ENCODE results near the gene ZNF592. TPM values are rescaled to one million over a fixed set of nuclear protein-coding genes. Genes with fewer than 3 reads are reported as not detected.

Gene ZNF592
- total and polyA plus RNA-seq, 12 donors: 8.2 to 26.9 (median 20.5) TPM

- Histone ChIP-seq H3K27ac (no peak overlapping the region), H3K9me3 (no peaks in the 10 kb centered on the region), H3K27me3 (no peaks in the 10 kb centered on the region), H3K4me1 (peaks cover 0 to 12% (median 0%) of the 10 kb centered on the region in 9 donors), H3K4me3 (no peak overlapping the region), H3K36me3 (peaks cover 9 to 100% (median 55%) of the 10 kb centered on the region in 9 donors)
- ATAC-seq (no peak), DNase-seq (no peak)
- no peak for TF ChIP-seq CTCF (IDR thresholded peaks at IDR 0.05)
- 85 to 88% methylated on average over 3 of the region's 3 CpGs for WGBS, 2 donors
- intact Hi-C loops (cut with DNase I): no loop called here
Observed at GRCh38 chr15:84795186-84795585, 46.8 kb downstream of the ZNF592 start.

GRCh38 chr15:84797212-84797611 lies 48.8 kb downstream of the ZNF592 start:
- WGBS, 2 donors: 95 to 96% methylated on average over 4 of the region's 4 CpGs
- H3K4me1 ChIP-seq: peaks cover 0 to 12% (median 0%) of the 10 kb centered on the region in 9 donors
- H3K36me3 ChIP-seq: peaks cover 9 to 100% (median 59%) of the 10 kb centered on the region in 9 donors
- intact Hi-C loops (cut with DNase I): no loop called here
- no peak for DNase-seq
- no peaks in the 10 kb centered on the region for H3K27me3 ChIP-seq
- TF ChIP-seq CTCF (IDR thresholded peaks at IDR 0.05): no peak
- no peaks in the 10 kb centered on the region for H3K9me3 ChIP-seq
- H3K27ac ChIP-seq: no peak overlapping the region
- no peak for ATAC-seq
- H3K4me3 ChIP-seq: no peak overlapping the region

- Histone ChIP-seq H3K9me3 (no peaks in the 10 kb centered on the region), H3K4me1 (peaks cover 0 to 12% (median 0%) of the 10 kb centered on the region in 9 donors), H3K27ac (no peak overlapping the region), H3K36me3 (peaks cover 9 to 100% (median 61%) of the 10 kb centered on the region in 9 donors), H3K4me3 (no peak overlapping the region), H3K27me3 (no peaks in the 10 kb centered on the region)
- intact Hi-C loops (cut with DNase I): no loop called here
- TF ChIP-seq CTCF (IDR thresholded peaks at IDR 0.05): no peak
- no peak for DNase-seq
- WGBS, 2 donors: 92 to 95% methylated on average over 3 of the region's 3 CpGs
- ATAC-seq: peak in 2 of 8 donors; percentile 16 to 49
Observed at GRCh38 chr15:84797801-84798200, 49.4 kb downstream of the ZNF592 start.

DNA sequence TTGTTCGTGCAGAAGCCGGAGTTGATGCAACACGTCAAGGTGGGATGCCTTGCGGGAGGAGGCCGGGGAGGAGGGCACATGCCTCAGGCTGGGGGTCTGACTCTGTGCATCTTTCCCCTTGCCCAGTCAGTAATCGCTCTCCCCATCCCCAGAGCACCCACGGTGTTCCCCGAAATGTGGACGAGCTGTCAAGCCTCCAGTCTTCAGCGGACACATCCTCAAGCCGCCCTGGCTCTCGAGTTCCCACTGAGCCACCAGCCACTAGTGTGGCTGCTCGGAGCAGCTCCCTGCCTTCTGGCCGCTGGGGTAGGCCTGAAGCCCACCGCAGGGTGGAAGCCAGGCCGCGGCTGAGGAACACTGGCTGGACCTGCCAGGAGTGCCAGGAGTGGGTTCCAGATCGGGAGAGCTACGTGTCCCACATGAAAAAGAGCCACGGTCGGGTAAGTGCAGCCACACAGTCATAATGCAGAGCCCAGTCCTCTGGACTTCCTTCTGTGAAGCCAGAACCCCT lies 50.1 kb downstream of the ZNF592 start:
- DNase-seq (no peak), ATAC-seq (peak in 1 of 8 donors; percentile 32)
- Histone ChIP-seq H3K9me3 (no peaks in the 10 kb centered on the region), H3K4me3 (no peak overlapping the region), H3K36me3 (peaks cover 9 to 99% (median 58%) of the 10 kb centered on the region in 9 donors), H3K27me3 (no peaks in the 10 kb centered on the region), H3K27ac (no peak overlapping the region), H3K4me1 (peaks cover 0 to 12% (median 0%) of the 10 kb centered on the region in 9 donors)
- no peak for TF ChIP-seq CTCF (IDR thresholded peaks at IDR 0.05)
- 96 to 98% methylated on average over 21 of the region's 21 CpGs for WGBS, 2 donors
- intact Hi-C loops (cut with DNase I): no loop called here

Data from heart right ventricle (tissue), 16 donors.